ENCODE data around the gene DRAM1. TPM values are rescaled to one million over a fixed set of nuclear protein-coding genes. Genes with fewer than 3 reads are reported as not detected.

Gene DRAM1
- total RNA-seq, 1 experiment from 2014 or later: 6.9 TPM

DNA sequence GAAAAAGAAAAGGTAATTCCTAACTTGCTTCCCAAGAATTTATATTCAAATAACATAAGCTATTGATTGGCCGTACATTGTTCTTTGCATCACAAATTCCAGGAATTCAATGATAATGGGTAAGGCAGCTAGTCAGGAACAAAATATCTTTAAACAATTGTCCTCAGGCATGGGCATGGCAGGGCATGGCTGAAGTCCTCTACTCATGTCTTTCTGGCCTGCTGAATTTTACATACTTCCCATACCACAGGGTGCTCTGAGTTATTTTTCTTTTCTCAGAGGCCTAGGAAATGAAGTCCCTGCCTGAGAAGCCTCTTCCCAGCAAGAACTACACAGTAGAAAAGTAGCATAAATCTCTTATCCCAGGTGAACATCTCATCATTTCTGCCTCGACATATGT, 15.1 kb upstream of the DRAM1 start:
- DNase-seq (ENCODE audit: low spot score) (no peak), ATAC-seq (no peak)
- TF ChIP-seq JAZF1 (CRISPR knock-in tag; IDR thresholded peaks at IDR 0.05) (no peak), EMX1 (CRISPR knock-in tag; IDR thresholded peaks at IDR 0.05) (no peak), SP1 (CRISPR knock-in tag; conservative IDR thresholded peaks at IDR 0.05) (no peak), GRHL2 (CRISPR knock-in tag; IDR thresholded peaks at IDR 0.05; ENCODE audit: insufficient replicate concordance, severe bottlenecking) (no peak), ATF1 (CRISPR knock-in tag; IDR thresholded peaks at IDR 0.05) (no peak), NR2C2 (CRISPR knock-in tag; IDR thresholded peaks at IDR 0.05) (no peak), SMAD4 (CRISPR knock-in tag; IDR thresholded peaks at IDR 0.05) (no peak), NR1H2 (CRISPR knock-in tag; IDR thresholded peaks at IDR 0.05) (no peak), HMGA2 (CRISPR knock-in tag; IDR thresholded peaks at IDR 0.05) (no peak)
- TF ChIP-seq, protein P1, sequence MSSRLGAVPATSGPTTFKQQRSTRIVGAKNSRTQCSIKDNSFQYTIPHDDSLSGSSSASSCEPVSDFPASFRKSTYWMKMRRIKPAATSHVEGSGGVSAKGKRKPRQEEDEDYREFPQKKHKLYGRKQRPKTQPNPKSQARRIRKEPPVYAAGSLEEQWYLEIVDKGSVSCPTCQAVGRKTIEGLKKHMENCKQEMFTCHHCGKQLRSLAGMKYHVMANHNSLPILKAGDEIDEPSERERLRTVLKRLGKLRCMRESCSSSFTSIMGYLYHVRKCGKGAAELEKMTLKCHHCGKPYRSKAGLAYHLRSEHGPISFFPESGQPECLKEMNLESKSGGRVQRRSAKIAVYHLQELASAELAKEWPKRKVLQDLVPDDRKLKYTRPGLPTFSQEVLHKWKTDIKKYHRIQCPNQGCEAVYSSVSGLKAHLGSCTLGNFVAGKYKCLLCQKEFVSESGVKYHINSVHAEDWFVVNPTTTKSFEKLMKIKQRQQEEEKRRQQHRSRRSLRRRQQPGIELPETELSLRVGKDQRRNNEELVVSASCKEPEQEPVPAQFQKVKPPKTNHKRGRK (CRISPR knock-in tag; IDR thresholded peaks at IDR 0.05; ENCODE audit: borderline replicate concordance): no peak
- TF ChIP-seq, protein P2, sequence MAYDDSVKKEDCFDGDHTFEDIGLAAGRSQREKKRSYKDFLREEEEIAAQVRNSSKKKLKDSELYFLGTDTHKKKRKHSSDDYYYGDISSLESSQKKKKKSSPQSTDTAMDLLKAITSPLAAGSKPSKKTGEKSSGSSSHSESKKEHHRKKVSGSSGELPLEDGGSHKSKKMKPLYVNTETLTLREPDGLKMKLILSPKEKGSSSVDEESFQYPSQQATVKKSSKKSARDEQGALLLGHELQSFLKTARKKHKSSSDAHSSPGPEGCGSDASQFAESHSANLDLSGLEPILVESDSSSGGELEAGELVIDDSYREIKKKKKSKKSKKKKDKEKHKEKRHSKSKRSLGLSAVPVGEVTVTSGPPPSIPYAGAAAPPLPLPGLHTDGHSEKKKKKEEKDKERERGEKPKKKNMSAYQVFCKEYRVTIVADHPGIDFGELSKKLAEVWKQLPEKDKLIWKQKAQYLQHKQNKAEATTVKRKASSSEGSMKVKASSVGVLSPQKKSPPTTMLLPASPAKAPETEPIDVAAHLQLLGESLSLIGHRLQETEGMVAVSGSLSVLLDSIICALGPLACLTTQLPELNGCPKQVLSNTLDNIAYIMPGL (CRISPR knock-in tag; IDR thresholded peaks at IDR 0.05): no peak
- 0 out of 2 replicates have a peak, but pooled peaks cover 6% of the 10 kb centered on the region for H3K36me3 Mint-ChIP-seq
- H3K27ac Mint-ChIP-seq: no peak overlapping the region
- H3K4me3 Mint-ChIP-seq: no peak overlapping the region
- peaks cover 10% of the 10 kb centered on the region for H3K9me3 Mint-ChIP-seq
- CTCF ChIA-PET: no interaction called here
- no peaks in the 10 kb centered on the region for H3K27me3 Mint-ChIP-seq (ENCODE audit: low read depth)
- H3K4me1 Mint-ChIP-seq: peaks cover 3% of the 10 kb centered on the region
- POLR2A ChIA-PET: no interaction called here

DNA sequence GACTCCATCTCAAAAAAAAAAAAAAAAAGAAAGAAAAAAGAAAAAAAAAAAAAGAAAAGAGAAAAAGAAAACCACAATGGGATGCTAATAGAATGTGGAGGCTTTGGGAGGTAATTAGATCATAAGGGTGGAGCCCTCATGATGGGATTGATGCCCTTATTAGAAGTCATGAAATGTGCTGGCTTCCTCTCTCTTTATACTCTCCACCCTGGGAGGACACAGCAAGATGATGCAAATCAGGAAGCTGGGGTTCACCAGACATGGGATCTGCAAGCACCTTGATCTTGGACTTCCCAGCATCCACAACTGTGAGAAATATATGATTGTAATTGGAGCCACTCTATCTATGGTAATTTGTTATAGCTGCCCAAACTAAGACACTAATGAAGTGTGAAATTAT, 13.4 kb upstream of the DRAM1 start:
- no peak overlapping the region for H3K4me3 Mint-ChIP-seq
- peaks cover 10% of the 10 kb centered on the region for H3K9me3 Mint-ChIP-seq
- H3K4me1 Mint-ChIP-seq: peaks cover 3% of the 10 kb centered on the region
- ATAC-seq (no peak), DNase-seq (ENCODE audit: low spot score) (no peak)
- CTCF ChIA-PET: no interaction called here
- POLR2A ChIA-PET: no interaction called here
- 0 out of 2 replicates have a peak, but pooled peaks cover 6% of the 10 kb centered on the region for H3K36me3 Mint-ChIP-seq
- no peaks in the 10 kb centered on the region for H3K27me3 Mint-ChIP-seq (ENCODE audit: low read depth)
- no peak overlapping the region for H3K27ac Mint-ChIP-seq
- TF ChIP-seq, protein P2 (CRISPR knock-in tag; IDR thresholded peaks at IDR 0.05): no peak
- no peak for TF ChIP-seq GTF2I (CRISPR knock-in tag; conservative IDR thresholded peaks at IDR 0.05)
- no peak for TF ChIP-seq NFATC4 (CRISPR knock-in tag; IDR thresholded peaks at IDR 0.05)
- TF ChIP-seq, protein P3, sequence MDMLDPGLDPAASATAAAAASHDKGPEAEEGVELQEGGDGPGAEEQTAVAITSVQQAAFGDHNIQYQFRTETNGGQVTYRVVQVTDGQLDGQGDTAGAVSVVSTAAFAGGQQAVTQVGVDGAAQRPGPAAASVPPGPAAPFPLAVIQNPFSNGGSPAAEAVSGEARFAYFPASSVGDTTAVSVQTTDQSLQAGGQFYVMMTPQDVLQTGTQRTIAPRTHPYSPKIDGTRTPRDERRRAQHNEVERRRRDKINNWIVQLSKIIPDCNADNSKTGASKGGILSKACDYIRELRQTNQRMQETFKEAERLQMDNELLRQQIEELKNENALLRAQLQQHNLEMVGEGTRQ (CRISPR knock-in tag; IDR thresholded peaks at IDR 0.05): no peak
- TF ChIP-seq, protein P4, sequence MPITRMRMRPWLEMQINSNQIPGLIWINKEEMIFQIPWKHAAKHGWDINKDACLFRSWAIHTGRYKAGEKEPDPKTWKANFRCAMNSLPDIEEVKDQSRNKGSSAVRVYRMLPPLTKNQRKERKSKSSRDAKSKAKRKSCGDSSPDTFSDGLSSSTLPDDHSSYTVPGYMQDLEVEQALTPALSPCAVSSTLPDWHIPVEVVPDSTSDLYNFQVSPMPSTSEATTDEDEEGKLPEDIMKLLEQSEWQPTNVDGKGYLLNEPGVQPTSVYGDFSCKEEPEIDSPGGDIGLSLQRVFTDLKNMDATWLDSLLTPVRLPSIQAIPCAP (CRISPR knock-in tag; IDR thresholded peaks at IDR 0.05): no peak
- no peak for TF ChIP-seq ZNF671 (CRISPR knock-in tag; IDR thresholded peaks at IDR 0.05)
- TF ChIP-seq NFYB (CRISPR knock-in tag; conservative IDR thresholded peaks at IDR 0.05; ENCODE audit: low read depth): no peak
- TF ChIP-seq, protein P5, sequence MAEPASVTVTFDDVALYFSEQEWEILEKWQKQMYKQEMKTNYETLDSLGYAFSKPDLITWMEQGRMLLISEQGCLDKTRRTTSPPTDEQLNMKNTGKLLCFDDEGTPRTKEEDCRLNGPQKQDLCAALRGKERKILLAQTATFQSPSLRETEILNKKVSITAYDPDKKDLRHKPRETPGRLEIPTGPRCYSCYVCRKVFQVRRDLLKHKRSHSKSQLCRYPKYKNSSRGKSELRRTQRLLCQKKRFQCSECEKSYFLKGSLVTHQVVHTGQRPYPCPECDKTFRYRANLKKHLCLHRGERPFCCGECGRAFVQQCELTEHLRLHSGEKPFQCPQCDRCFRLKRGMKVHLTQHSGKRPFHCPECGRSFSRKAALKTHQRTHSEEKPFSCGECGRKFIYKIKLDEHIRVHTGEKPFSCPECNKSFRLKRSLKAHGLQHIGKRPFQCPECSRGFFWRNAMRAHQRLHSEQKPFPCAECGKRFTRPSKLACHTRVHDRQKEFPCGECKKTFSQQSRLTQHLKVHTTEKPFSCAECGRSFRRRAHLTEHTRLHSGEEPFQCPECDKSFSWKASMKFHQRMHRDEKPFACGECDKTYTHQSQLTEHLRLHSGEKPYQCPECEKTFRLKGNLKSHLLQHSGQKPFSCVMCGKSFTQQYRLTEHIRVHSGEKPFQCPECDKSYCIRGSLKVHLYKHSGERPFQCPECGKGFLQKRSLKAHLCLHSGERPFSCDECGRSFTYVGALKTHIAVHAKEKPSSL (CRISPR knock-in tag; conservative IDR thresholded peaks at IDR 0.05): no peak
- TF ChIP-seq, protein P6, sequence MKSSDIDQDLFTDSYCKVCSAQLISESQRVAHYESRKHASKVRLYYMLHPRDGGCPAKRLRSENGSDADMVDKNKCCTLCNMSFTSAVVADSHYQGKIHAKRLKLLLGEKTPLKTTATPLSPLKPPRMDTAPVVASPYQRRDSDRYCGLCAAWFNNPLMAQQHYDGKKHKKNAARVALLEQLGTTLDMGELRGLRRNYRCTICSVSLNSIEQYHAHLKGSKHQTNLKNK (CRISPR knock-in tag; IDR thresholded peaks at IDR 0.05): no peak
- TF ChIP-seq, protein P7, sequence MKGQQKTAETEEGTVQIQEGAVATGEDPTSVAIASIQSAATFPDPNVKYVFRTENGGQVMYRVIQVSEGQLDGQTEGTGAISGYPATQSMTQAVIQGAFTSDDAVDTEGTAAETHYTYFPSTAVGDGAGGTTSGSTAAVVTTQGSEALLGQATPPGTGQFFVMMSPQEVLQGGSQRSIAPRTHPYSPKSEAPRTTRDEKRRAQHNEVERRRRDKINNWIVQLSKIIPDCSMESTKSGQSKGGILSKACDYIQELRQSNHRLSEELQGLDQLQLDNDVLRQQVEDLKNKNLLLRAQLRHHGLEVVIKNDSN (CRISPR knock-in tag; IDR thresholded peaks at IDR 0.05): no peak
- TF ChIP-seq SMAD3 (CRISPR knock-in tag; IDR thresholded peaks at IDR 0.05; ENCODE audit: borderline replicate concordance): no peak
- no peak for TF ChIP-seq MYBL2 (CRISPR knock-in tag; IDR thresholded peaks at IDR 0.05)
- TF ChIP-seq, protein P8, sequence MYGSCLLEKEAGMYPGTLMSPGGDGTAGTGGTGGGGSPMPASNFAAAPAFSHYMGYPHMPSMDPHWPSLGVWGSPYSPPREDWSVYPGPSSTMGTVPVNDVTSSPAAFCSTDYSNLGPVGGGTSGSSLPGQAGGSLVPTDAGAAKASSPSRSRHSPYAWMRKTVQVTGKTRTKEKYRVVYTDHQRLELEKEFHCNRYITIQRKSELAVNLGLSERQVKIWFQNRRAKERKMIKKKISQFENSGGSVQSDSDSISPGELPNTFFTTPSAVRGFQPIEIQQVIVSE (CRISPR knock-in tag; IDR thresholded peaks at IDR 0.05; ENCODE audit: borderline replicate concordance): no peak
- TF ChIP-seq CBFB (CRISPR knock-in tag; IDR thresholded peaks at IDR 0.05; ENCODE audit: low read depth): no peak
- TF ChIP-seq CREB1 (CRISPR knock-in tag; IDR thresholded peaks at IDR 0.05): no peak
- no peak for TF ChIP-seq SOX15 (CRISPR knock-in tag; IDR thresholded peaks at IDR 0.05)

All from WTC11 (cell line).